ENCODE data around the gene PORCN. TPM values are rescaled to one million over a fixed set of nuclear protein-coding genes. Genes with fewer than 3 reads are reported as not detected.

The PORCN gene
- total and polyA plus RNA-seq, 9 of the 15 experiments (the other 6 are each of a cell fraction or from before 2014, with no cell fraction given) = 0.34 to 5.1 (median 2.8) TPM

GRCh38 chrX:48493890-48494364 is 14.9 kb upstream of the PORCN start (continued):
- TF ChIP-seq REST (IDR thresholded peaks at IDR 0.05; ENCODE audit: borderline replicate concordance) (peak; percentile 67), REST (CRISPR knock-in tag; IDR thresholded peaks at IDR 0.05; ENCODE audit: low read depth) (no peak), DIDO1 (tag; IDR thresholded peaks at IDR 0.05; ENCODE audit: low read depth) (no peak), ZBED1 (IDR thresholded peaks at IDR 0.05) (no peak), ZNF445 (CRISPR knock-in tag; IDR thresholded peaks at IDR 0.05; ENCODE audit: low read depth) (no peak), HNRNPH1 (optimal IDR thresholded peaks at IDR 0.05; ENCODE audit: low read depth, low read length) (no peak), CCNT2 (IDR thresholded peaks at IDR 0.05; ENCODE audit: borderline replicate concordance, extremely low read depth, insufficient read length, low read depth, low read length) (no peak), ZNF347 (CRISPR knock-in tag; IDR thresholded peaks at IDR 0.05; ENCODE audit: low read depth) (no peak), RAD21 (CRISPR knock-in tag; conservative IDR thresholded peaks at IDR 0.05 in 1 of 2, IDR thresholded peaks at IDR 0.05 in 1 of 2) (peak; percentile 51 to 77)
- TF ChIP-seq, protein P1, sequence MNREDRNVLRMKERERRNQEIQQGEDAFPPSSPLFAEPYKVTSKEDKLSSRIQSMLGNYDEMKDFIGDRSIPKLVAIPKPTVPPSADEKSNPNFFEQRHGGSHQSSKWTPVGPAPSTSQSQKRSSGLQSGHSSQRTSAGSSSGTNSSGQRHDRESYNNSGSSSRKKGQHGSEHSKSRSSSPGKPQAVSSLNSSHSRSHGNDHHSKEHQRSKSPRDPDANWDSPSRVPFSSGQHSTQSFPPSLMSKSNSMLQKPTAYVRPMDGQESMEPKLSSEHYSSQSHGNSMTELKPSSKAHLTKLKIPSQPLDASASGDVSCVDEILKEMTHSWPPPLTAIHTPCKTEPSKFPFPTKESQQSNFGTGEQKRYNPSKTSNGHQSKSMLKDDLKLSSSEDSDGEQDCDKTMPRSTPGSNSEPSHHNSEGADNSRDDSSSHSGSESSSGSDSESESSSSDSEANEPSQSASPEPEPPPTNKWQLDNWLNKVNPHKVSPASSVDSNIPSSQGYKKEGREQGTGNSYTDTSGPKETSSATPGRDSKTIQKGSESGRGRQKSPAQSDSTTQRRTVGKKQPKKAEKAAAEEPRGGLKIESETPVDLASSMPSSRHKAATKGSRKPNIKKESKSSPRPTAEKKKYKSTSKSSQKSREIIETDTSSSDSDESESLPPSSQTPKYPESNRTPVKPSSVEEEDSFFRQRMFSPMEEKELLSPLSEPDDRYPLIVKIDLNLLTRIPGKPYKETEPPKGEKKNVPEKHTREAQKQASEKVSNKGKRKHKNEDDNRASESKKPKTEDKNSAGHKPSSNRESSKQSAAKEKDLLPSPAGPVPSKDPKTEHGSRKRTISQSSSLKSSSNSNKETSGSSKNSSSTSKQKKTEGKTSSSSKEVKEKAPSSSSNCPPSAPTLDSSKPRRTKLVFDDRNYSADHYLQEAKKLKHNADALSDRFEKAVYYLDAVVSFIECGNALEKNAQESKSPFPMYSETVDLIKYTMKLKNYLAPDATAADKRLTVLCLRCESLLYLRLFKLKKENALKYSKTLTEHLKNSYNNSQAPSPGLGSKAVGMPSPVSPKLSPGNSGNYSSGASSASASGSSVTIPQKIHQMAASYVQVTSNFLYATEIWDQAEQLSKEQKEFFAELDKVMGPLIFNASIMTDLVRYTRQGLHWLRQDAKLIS (CRISPR knock-in tag; IDR thresholded peaks at IDR 0.05) = no peak
- TF ChIP-seq, protein P2, sequence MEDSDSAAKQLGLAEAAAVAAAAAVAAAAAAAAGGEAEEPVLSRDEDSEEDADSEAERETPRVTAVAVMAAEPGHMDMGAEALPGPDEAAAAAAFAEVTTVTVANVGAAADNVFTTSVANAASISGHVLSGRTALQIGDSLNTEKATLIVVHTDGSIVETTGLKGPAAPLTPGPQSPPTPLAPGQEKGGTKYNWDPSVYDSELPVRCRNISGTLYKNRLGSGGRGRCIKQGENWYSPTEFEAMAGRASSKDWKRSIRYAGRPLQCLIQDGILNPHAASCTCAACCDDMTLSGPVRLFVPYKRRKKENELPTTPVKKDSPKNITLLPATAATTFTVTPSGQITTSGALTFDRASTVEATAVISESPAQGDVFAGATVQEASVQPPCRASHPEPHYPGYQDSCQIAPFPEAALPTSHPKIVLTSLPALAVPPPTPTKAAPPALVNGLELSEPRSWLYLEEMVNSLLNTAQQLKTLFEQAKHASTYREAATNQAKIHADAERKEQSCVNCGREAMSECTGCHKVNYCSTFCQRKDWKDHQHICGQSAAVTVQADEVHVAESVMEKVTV (CRISPR knock-in tag; IDR thresholded peaks at IDR 0.05) = peak; percentile 42; the same call in 1 of the 2 replicates
